Stimulated activated CD4-positive, alpha-beta T cell treated with anti-CD3 and anti-CD28 coated beads, TNF-alpha, amount 100 ng/mL, for 48 hours (primary cell): ENCODE measurements around the gene FSTL4.

Experiments used
- DNase-seq, 3 donors: peaks; one replicate each; pipeline ENCODE4 v3.0.0-alpha.2; 2020; ENCODE audit warnings: low read depth in 3 of 3

FSTL4 gene

GRCh38 chr5:133387621-133388020 is 224.7 kb downstream of the FSTL4 start:
- DNase-seq: no peak

DNA sequence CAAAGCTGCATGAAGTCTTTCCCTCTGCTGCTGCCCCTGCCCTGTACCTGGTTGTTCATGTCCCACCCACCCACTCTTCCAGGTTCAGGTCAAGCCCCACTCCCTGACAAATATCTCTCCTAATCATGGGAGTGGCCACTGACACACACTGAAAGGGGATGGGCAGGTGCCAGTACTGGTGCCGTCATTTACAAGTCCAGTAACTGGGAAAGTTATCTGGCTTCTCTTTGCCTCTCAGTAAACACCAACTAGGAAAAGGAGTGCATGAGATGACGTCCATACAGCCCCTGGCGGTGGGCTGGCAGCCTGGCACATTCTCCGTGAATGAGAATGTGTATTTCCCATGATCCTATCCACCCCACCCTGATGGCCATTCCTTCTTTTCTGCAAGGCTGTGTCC is 225.2 kb downstream of the FSTL4 start:
- no peak for DNase-seq

GRCh38 chr5:133386662-133387061 is 225.7 kb downstream of the FSTL4 start:
- DNase-seq: no peak

DNA sequence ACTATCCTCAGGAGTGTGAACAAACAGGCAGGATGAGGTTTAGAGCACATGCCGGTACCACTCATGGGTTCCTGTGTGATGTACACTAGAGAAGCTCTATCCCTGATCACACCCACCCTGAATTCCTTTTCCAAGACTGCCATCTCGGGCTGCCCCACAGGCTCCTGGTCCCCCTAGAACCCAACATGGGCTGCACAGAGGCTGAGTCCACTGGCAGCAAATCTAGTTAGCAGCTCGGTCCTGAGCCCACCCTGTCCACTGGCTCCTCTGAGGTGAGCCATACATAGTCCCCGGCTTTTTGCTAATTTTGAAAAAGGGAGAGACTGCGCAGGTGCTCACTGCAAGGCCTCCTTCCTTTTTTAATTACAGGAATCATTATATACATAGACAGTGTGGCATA is 227.0 kb downstream of the FSTL4 start:
- no peak for DNase-seq

DNA sequence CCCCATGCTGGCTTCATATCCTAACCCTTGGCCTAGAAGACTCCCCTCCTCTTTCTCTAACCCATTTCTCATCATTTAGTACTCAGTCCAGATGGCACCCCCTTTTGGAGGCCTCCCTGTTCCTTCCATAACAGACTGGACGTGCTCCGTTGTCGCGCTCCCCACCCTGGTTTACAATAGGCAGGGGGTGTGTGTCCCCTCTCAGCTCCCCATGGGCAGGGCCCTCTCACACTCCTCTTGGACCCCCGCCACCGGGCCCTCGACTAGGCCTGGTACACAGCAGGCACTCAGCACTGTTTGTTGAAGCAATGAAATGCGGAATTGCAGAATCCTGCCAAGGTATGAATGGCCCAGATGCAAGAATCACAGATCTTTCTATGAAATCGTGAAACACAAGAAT is 227.4 kb downstream of the FSTL4 start:
- no peak for DNase-seq

DNA sequence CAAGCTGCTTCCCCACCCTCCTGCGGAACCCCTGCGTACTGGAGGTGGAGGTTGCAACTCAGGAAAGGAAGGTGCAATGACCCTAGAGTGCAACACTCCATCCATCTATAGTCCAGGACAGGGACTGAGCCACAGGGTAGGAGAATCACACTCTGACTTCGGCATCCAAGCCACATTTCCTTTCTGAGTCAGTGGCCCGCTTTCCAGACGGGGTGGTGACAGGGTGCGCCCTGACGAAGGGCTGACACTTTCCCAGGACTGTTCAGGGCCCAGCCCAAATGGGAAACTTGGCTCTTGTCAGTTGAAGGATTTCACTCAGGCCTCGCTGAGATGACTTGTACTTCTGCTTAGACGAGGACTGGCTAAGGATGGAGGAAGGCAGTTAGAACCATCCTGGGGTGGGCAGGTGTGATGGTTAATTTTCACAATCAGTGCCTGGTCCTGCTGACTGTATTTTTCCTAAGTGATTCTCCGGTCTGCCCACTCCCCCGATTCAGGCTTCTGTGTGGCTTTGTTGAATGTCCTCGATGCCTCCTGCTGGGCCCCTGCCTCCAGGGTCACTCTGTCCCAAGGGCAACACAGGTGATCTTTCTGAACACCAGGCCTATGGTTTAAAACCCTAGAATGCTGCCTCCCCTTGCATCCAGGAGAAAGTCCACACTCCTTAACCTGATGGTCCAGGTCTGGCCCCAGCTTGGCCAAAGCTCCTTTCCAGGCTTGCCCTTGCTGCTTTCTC is 228.1 kb downstream of the FSTL4 start:
- DNase-seq: no peak

GRCh38 chr5:133383580-133383939 is 228.8 kb downstream of the FSTL4 start:
- no peak for DNase-seq

- no peak for DNase-seq
Observed at GRCh38 chr5:133382661-133383579, 229.4 kb downstream of the FSTL4 start.

DNA sequence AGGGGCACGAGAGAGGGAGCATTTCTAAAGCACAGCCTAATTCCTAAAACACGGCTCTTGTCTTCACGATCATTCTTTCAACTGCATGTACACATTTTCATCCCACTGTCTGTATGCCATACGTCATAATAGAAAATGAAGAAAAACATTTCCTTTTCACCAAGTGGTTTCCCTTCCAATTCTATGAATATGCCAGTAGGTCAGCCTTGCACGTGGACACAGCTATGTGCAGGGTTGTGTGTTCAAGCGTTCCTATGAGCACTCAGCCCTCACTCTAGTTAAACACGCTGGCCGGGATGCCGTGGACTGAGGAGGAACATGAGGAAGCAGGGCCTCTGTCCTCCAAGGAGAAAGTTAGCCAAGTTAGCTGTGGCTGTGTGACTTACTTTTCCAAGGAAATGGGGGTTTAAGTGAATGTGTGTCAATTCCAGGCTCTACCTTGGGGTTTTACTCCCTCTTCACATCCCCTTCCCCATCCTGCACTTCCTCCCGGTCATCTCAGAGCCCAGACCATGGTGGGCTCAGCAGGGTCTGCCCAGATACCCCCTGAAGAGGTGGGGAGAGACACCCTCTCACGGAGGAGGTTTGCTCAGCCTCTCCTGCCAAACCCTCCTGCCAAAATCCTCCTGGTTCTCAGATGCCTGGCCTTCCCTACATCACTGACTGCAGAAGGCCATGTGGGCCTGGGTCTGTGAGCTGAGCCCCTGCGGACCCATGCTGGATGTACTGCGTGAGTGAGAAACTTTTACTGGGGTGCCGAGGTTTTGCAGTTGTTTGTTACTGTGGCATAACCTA is 230.6 kb downstream of the FSTL4 start:
- no peak for DNase-seq

DNA sequence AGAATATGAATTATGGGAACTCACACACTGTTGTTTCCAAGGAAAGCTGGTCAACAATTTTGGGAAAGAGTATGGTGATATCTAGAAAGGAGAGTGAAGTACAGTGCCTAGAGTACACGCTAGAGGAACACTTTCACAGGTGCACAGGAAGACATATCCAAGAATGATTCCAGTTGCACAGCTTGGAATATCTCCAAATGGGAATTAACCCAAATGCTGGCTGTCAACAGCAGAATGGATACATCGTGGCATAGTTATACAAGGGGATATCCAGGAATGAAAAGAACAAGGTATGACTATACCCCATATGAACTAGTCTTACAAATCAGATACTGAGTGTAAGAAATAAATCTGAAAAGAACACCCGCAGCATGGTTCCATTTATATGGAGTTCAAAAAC is 231.3 kb downstream of the FSTL4 start:
- no peak for DNase-seq

DNA sequence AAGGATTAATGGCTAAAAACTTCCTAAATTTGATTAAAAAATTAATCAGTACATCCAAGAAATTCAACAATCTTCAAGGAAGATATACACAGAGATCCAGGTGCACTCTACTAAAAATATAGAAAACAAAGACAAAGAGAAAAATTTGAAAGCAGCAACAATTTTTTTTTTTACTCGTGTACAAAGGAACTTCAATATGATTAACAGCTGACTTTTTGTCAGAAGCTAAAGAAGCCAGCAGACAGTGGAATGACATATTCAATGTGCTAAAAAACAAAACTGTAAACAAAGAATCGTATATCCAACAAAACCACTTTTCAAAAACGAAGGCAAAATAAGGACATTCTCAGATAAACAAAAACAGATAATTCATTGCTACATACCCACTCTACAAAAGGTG is 234.6 kb downstream of the FSTL4 start:
- DNase-seq: no peak

GRCh38 chr5:133376986-133377385 is 235.4 kb downstream of the FSTL4 start:
- DNase-seq: no peak

GRCh38 chr5:133373121-133373870 is 239.0 kb downstream of the FSTL4 start:
- DNase-seq: no peak

DNA sequence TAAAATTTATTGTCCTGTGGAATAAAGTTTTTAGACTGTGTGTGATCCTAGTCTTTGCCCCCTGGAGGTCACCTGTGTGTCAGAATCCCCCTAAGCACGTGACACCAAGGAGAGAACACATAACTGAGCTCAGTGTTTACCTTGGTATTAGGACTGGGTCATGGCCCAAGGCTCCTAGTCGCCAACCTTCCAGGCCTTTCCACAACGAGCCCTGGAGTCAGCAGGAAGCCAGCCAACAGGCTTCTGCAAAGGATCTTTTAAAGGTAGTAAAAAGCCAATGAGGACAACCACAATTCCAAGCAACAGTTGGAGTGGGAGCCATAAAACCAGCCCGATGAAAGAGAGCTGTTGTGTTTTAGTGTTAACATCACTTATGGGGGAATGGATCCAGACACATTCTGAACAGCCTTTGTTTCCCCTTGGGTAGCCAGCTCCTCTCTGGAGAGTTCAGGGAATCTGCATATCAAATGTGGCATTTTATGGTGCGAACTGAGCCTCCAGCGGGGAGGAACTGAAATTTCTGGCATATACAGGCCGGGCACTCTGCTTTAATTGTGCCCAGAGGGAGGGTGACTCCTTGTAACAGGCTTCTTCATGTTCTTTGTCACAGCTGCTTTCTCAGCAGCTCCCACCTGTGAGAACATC is 239.9 kb downstream of the FSTL4 start:
- no peak for DNase-seq

GRCh38 chr5:133371371-133372155 is 240.8 kb downstream of the FSTL4 start:
- DNase-seq: no peak

DNA sequence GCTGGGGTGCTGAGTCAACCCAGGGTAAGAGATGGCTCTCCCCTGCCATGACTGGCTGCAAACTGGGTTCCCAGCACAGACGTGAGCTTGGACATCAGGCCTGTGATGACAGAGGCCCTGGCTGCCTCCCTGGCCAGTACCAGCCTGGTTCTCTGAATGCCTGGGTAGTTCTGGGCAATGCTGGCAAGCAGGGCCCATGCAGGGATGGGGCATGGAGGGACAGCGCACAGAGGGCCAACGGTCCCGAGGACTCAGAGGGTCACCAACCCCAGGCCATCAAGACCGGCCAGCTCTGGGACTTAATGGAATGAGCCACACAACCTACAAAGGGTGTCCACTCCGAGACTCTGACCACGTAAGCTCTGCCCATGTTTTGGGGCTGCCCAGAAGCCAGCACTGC is 241.4 kb downstream of the FSTL4 start:
- DNase-seq: no peak

DNA sequence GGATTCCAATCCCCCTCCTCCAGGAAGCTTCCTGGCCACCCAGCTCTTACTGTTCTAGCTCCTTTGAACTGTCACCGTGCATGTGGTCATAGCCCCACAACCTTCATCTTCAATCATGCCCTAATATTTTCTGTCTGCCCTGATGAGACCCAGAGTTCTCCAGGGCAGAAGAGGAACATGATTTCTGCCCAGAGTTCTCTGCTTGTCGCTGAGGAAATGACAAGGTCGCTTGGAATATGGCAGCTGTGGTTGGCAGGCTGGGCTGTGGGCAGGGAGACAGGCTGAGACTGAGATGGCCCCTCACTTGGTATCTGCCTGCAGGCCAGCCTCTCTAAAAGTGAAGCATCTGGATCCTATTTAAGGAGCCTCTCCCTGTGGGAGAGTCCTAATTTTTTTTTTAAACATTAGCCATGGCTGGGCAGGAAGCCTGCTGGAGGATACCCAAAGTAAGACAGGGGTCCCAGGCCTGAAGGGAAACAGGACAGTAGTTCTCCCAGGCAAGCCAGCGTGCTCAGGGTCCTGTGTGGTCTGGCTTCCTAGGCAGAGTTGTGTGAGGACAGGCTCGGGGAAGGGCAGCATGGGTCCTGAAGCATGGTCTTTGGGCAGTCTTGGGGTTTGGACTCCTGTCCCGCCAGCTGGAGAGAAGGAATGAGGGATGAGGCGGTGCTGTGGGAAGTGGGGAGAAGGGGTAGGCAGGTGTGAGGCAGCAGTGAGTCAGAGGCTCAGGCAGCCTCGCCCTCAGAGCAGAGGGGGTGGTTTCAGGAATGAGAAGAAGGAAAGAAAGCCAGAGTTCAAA is 242.1 kb downstream of the FSTL4 start:
- DNase-seq: no peak

- no peak for DNase-seq
Observed at GRCh38 chr5:133368916-133369783, 243.2 kb downstream of the FSTL4 start.

DNA sequence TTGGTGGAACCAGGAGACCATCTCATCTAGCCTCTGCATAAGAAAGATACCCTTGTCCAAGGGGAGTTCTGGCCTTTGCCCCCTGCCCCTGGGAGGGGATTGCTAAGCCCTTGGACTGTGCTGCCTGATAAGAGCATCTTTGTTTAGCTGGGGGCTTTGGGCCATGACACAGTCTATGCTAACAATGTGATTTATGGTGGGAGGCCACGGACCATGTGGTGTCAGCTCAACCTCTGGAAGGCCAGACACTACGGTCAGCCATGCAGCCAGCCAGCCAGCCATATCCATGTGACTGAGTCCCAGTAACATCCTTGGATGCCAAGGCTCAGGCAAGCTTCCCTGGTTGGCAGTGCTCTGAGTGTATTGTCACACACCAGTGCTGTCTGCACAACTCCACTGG is 244.4 kb downstream of the FSTL4 start:
- DNase-seq: no peak
